ENCODE results near the gene ATOX1. TPM values are rescaled to one million over a fixed set of nuclear protein-coding genes. Genes with fewer than 3 reads are reported as not detected.

ATOX1 gene
- total and polyA plus RNA-seq, 2 of the 8 experiments (the other 6 are each of a cell fraction or from before 2014, with no cell fraction given), result 79.9 to 232 TPM

- no peak overlapping the region for H2BK20ac ChIP-seq (ENCODE audit: low read length)
- no peak overlapping the region for H4K8ac ChIP-seq (ENCODE audit: extremely low read depth, insufficient read depth, low read length)
- H3K9me3 ChIP-seq (ENCODE audit: insufficient read depth in 2 of 2, low read depth in 1 of 2, low read length in 1 of 2), result no peaks in the 10 kb centered on the region
- H4K91ac ChIP-seq (replicated peaks; ENCODE audit: insufficient read length, low read length), result no peak overlapping the region
- H3K36me3 ChIP-seq (ENCODE audit: control insufficient read depth in 2 of 4, insufficient read depth in 4 of 4, low read length in 3 of 4), result peaks cover 29 to 98% (median 78%) of the 10 kb centered on the region in 4 experiments
- no peak overlapping the region for H2BK5ac ChIP-seq (ENCODE audit: low read depth, low read length)
- H2BK120ac ChIP-seq (replicated peaks; ENCODE audit: low read depth, low read length), result no peak overlapping the region
- peaks cover under 1% of the 10 kb centered on the region; the same call in 1 of the 2 replicates for H3K79me1 ChIP-seq (ENCODE audit: low read depth, low read length)
- H2BK12ac ChIP-seq (ENCODE audit: low read depth, low read length), result no peak overlapping the region
- peaks cover 2 to 23% of the 10 kb centered on the region in 2 experiments for H4K20me1 ChIP-seq (replicated peaks in 1 of 2; ENCODE audit: control insufficient read depth in 1 of 2, insufficient read depth in 2 of 2, low read length in 2 of 2)
- FAIRE-seq, result no peak
- H3K4me3 ChIP-seq (ENCODE audit: extremely low read depth in 1 of 4, insufficient read depth in 2 of 4, low read depth in 3 of 4, low read length in 4 of 4), result no peak overlapping the region
- ChIA-PET POLR2A (ENCODE audit: partially characterized antibody) (no interaction called here), CTCF (ENCODE audit: partially characterized antibody) (no interaction called here)
- no peak overlapping the region for H3K18ac ChIP-seq (ENCODE audit: extremely low read depth, low read length)
- no peak overlapping the region for H3K27ac ChIP-seq (ENCODE audit: low read depth, low read length)
- H3K23ac ChIP-seq (ENCODE audit: insufficient read length), result no peak overlapping the region
- no peak overlapping the region for H3K9ac ChIP-seq (replicated peaks in 1 of 4; ENCODE audit: extremely low read depth in 1 of 4, low read depth in 3 of 4, low read length in 3 of 4)
- DNase-seq (ENCODE audit: low read depth in 1 of 2, low spot score in 2 of 2), result no peak
- H3K4me1 ChIP-seq (replicated peaks in 1 of 4; ENCODE audit: control insufficient read depth in 3 of 4, insufficient read depth in 4 of 4, low read length in 3 of 4), result no peaks in the 10 kb centered on the region
- no peak overlapping the region for H3K56ac ChIP-seq (replicated peaks; ENCODE audit: insufficient read length, low read depth, low read length)
- TF ChIP-seq TEAD4 (IDR thresholded peaks at IDR 0.05; ENCODE audit: low read depth, low read length), result no peak
- no peak for TF ChIP-seq CTBP2 (IDR thresholded peaks at IDR 0.05; ENCODE audit: borderline replicate concordance, insufficient read depth, insufficient read length, low read length)
- no peak for TF ChIP-seq CBX8 (IDR thresholded peaks at IDR 0.05; ENCODE audit: borderline replicate concordance, low read depth, low read length)
- H3K27me3 ChIP-seq (replicated peaks in 1 of 4; ENCODE audit: control insufficient read depth in 3 of 4, extremely low read depth in 1 of 4, insufficient read depth in 3 of 4, low read length in 3 of 4), result no peaks in the 10 kb centered on the region
- no peak overlapping the region for H2AK5ac ChIP-seq (ENCODE audit: low read depth, low read length)
- H3K14ac ChIP-seq (ENCODE audit: insufficient read length), result no peak overlapping the region
- peaks cover 3 to 98% of the 10 kb centered on the region in 2 experiments for H3K79me2 ChIP-seq (ENCODE audit: control insufficient read depth in 1 of 2, insufficient read depth in 2 of 2, low read length in 2 of 2)
- H3K4me2 ChIP-seq (ENCODE audit: insufficient read depth in 1 of 2, low read depth in 2 of 2, low read length in 2 of 2), result no peak overlapping the region
- no peak overlapping the region for H3K4ac ChIP-seq (replicated peaks; ENCODE audit: insufficient read length, low read depth, low read length)
- no peak overlapping the region for H2BK15ac ChIP-seq (ENCODE audit: low read length)
- H3K23me2 ChIP-seq (ENCODE audit: low read depth, low read length), result no peaks in the 10 kb centered on the region
- 97% methylated on average over 3 of the region's 3 CpGs; no CpG with 5 or more reads in 1 of the 2 experiments for WGBS, 2 experiments (ENCODE audit: extremely low coverage in 1 of 2, insufficient coverage in 1 of 2, insufficient read length in 1 of 2, insufficient replicate concordance in 2 of 2, low coverage in 1 of 2, low lambda C conversion rate in 2 of 2, missing lambda C conversion rate in 1 of 2)
- no peak overlapping the region for H2AFZ ChIP-seq (ENCODE audit: low read length)
- H4K5ac ChIP-seq (ENCODE audit: insufficient read length, low read depth, low read length), result no peak overlapping the region
These were observed 34.9 kb upstream of the ATOX1 start for GRCh38 chr5:151793358-151793757.

All from H1 (cell line).